GM12878 (cell line): ENCODE measurements around the gene KLF15. TPM values are rescaled to one million over a fixed set of nuclear protein-coding genes. Genes with fewer than 3 reads are reported as not detected.

Experiments
- ATAC-seq: fragments of 200-7000 bp; cut with Tn5 transposase; 3 replicates; pipeline ENCODE4 v1.9.1; 2020; ENCODE audit warnings: mild to moderate bottlenecking, moderate library complexity
- BruUV-seq: library from RNA; stranded (reverse); fragments of 400-500 nt; replicated peaks from 2 replicates; lab custom pipeline; 2021; lab: Mats Ljungman, UMichigan
- CTCF ChIA-PET: fragments of 300-600 bp; sonication (Branson Sonifier 250); formaldehyde crosslinking; extraction: SDS; loops from one replicate; lab custom pipeline; 2021; ENCODE audit warnings: inconsistent platforms; lab: Yijun Ruan, JAX
- POLR2A ChIA-PET: fragments of 350-600 bp; formaldehyde crosslinking; extraction: SDS; loops from one replicate; lab custom pipeline; 2021; ENCODE audit warnings: inconsistent platforms; lab: Charles Lee
- RAD21 ChIA-PET: fragments of 300-600 bp; sonication (Branson Sonifier 250); formaldehyde crosslinking; loops from one replicate; lab custom pipeline; 2023; ENCODE audit warnings: antibody characterized with exemption; ENCODE audit not compliant: unreplicated experiment; lab: Charles Lee
- SMC1A ChIA-PET: fragments of 300-600 bp; sonication (Branson Sonifier 250); formaldehyde crosslinking; loops from one replicate; lab custom pipeline; 2023; ENCODE audit not compliant: unreplicated experiment, uncharacterized antibody; lab: Charles Lee
- DNase-seq: peaks from one replicate; pipeline ENCODE4 v3.0.0-alpha.2; 2011; ENCODE audit warnings: low read depth, low spot score
- FAIRE-seq: peaks from 3 replicates; lab custom pipeline; 2011; peaks lifted over from hg19 to GRCh38; lab: Jason Lieb, UNC
- H2AFZ ChIP-seq: 2 replicates; pipeline ENCODE4 v1.6.0; 2011; ENCODE audit warnings: low read depth, low read length, control low read depth; ENCODE audit not compliant: control insufficient read depth
- H3K27ac ChIP-seq: 2 replicates; pipeline ENCODE4 v1.5.1; 2011; ENCODE audit warnings: control low read depth; ENCODE audit not compliant: control insufficient read depth, insufficient read depth
- H3K27me3 ChIP-seq, 2 experiments: replicated peaks in 1 of 2; 2 replicates each; pipeline versions ENCODE4 v1.6.0 to v1.6.1; 2011; ENCODE audit warnings: low read length in 1 of 2; ENCODE audit not compliant: control insufficient read depth in 2 of 2, insufficient read depth in 2 of 2
- H3K36me3 ChIP-seq, 2 experiments: 2 replicates each; pipeline ENCODE4 v1.5.1; 2011; ENCODE audit warnings: low read length in 1 of 2; ENCODE audit not compliant: control insufficient read depth in 2 of 2, insufficient read depth in 2 of 2
- H3K4me1 ChIP-seq: 2 replicates; pipeline ENCODE4 v1.6.1; 2011; ENCODE audit warnings: mild to moderate bottlenecking, low read length, moderate library complexity, mixed read lengths; ENCODE audit not compliant: control insufficient read depth, insufficient read depth
- H3K4me2 ChIP-seq: 2 replicates; pipeline ENCODE4 v1.6.0; 2011; ENCODE audit warnings: control low read depth; ENCODE audit not compliant: control insufficient read depth, insufficient read depth
- H3K4me3 ChIP-seq: fragments of 200-600 bp; sonication (generic); 2 replicates; pipeline ENCODE4 v1.5.1; 2016
- H3K79me2 ChIP-seq: 2 replicates; pipeline ENCODE4 v1.6.0; 2011; ENCODE audit warnings: low read length; ENCODE audit not compliant: control insufficient read depth, insufficient read depth
- H3K9ac ChIP-seq: 2 replicates; pipeline ENCODE4 v1.8.0; 2011; ENCODE audit warnings: low read length, control low read depth, mixed read lengths; ENCODE audit not compliant: control insufficient read depth, insufficient read depth
- H3K9me3 ChIP-seq: replicated peaks from 3 replicates; pipeline ENCODE4 v1.5.1; 2011; ENCODE audit warnings: mild to moderate bottlenecking, low read length; ENCODE audit not compliant: control insufficient read depth, insufficient read depth
- H4K20me1 ChIP-seq: 2 replicates; pipeline ENCODE4 v1.6.0; 2011; ENCODE audit not compliant: control insufficient read depth, insufficient read depth
- ELK1 ChIP-seq: IDR thresholded peaks from 2 replicates; pipeline ENCODE4 v1.6.1; 2012; ENCODE audit warnings: low read depth, low read length, improper control_type of control experiment
- IRF5 ChIP-seq: fragments of 450-650 bp; IDR thresholded peaks from 2 replicates; pipeline ENCODE4 v1.6.1; 2017; ENCODE audit warnings: borderline replicate concordance
- PML ChIP-seq: IDR thresholded peaks from 2 replicates; pipeline ENCODE4 v1.6.1; 2012; ENCODE audit warnings: low read length, inconsistent platforms
- WGBS: methylation state at CpG from one replicate; pipeline ENCODE4 v1.1.6; 2016; ENCODE audit warnings: low lambda C conversion rate; ENCODE audit not compliant: insufficient replicate concordance, insufficient coverage; ENCODE audit errors: missing lambda C conversion rate; 5-methylcytosine and 5-hydroxymethylcytosine counted together
- in situ Hi-C: fragments of 300-500 bp; cut with MboI; formaldehyde crosslinking; loops from 9 replicates; pipeline ENCODE4 v1.14.3; 2018; ENCODE audit warnings: mixed read lengths
- intact Hi-C: fragments of 100-400 bp; cut with micrococcal nuclease; formaldehyde crosslinking; loops from one replicate; pipeline ENCODE4 v1.14.2; 2022; ENCODE audit not compliant: unreplicated experiment
- polyA plus RNA-seq, 11 experiments: library from polyadenylated mRNA; depleted of rRNA in 4 of 11; unstranded in 6 of 11; stranded (reverse) in 5 of 11; fragments of >200 nt; fragmentation: Nextera tagmentation in 4 of 11; fragmentation: Illumina TruSeq in 1 of 11; extraction: Ambion mirVana in 4 of 11; extraction: Trizol in 1 of 11; gene quantifications; 1 replicate in 1 of 11; 2 replicates in 10 of 11; pipeline versions ENCODE4 v1.2.1 to v1.2.3, GENCODE V29; 2011 to 2016; ENCODE audit warnings: inconsistent platforms in 2 of 11, missing spikeins in 2 of 11, low read depth in 1 of 11
- total RNA-seq, 4 experiments: library from RNA; depleted of rRNA in 3 of 4; stranded (reverse); fragments of >200 nt in 3 of 4; fragmentation: Illumina TruSeq in 1 of 4; extraction: Trizol in 1 of 4; gene quantifications; 2 replicates each; pipeline versions ENCODE4 v1.2.1 to v1.2.3, GENCODE V29; 2013 to 2021

KLF15 gene
- total and polyA plus RNA-seq, 10 of the 15 experiments (the other 5 are each of a cell fraction or from before 2014, with no cell fraction given): 0.15 TPM; not detected in 9

GRCh38 chr3:126392246-126392645, 35.0 kb upstream of the KLF15 start:
- peaks cover 13% of the 10 kb centered on the region for H3K4me1 ChIP-seq
- CTCF ChIA-PET: interaction anchor here (0.9 to 2.1 kb wide), 5 partner anchors 26 to 259 kb away, joined by 3 to 4 read pairs (median 4); no protein-coding TSS in a partner anchor
- POLR2A ChIA-PET: no interaction called here

More at GRCh38 chr3:126392246-126392645, 35.0 kb upstream of the KLF15 start:
- in situ Hi-C loops (loop anchor here (10.0 to 25.0 kb wide), 2 partner anchors 105 to 257 kb away; no protein-coding TSS in a partner anchor), intact Hi-C loops (no loop called here)
- ChIA-PET SMC1A (interaction anchor here (0.8 kb wide), 1 partner anchor 83 kb away, joined by 3 read pairs; the partner anchor contains the start of gene ZXDC), RAD21 (interaction anchor here (1.0 to 1.4 kb wide), 2 partner anchors 83 to 258 kb away, joined by 3 to 4 read pairs; partner anchors contain the start of gene ZXDC)
- BruUV-seq: no TSS peak
- Histone ChIP-seq H3K36me3 (no peaks in the 10 kb centered on the region), H3K9ac (no peak overlapping the region), H2AFZ (no peak overlapping the region), H3K27me3 (peaks cover 0 to 3% of the 10 kb centered on the region in 2 experiments; a peak in 2 of 4 replicates), H4K20me1 (no peaks in the 10 kb centered on the region), H3K4me3 (no peak overlapping the region), H3K9me3 (no peaks in the 10 kb centered on the region), H3K79me2 (no peaks in the 10 kb centered on the region), H3K27ac (no peak overlapping the region), H3K4me2 (no peak overlapping the region)
- WGBS: 47% methylated on average over 11 of the region's 12 CpGs
- DNase-seq: no peak
- no peak for ATAC-seq
- TF ChIP-seq PML (no peak), IRF5 (no peak), ELK1 (no peak)
- FAIRE-seq: no peak
